HEK293 (cell line): Measurements from ENCODE around the gene OTOP3.

Source experiments
- CTCF ChIA-PET: fragments of 350-600 bp; formaldehyde crosslinking; extraction: SDS; loops from one replicate; lab custom pipeline; 2021; ENCODE audit warnings: antibody characterized with exemption; lab: Yijun Ruan, JAX
- POLR2A ChIA-PET: fragments of 300-600 bp; formaldehyde crosslinking; extraction: SDS; loops from one replicate; lab custom pipeline; 2020; ENCODE audit warnings: antibody characterized with exemption, inconsistent platforms; lab: Yijun Ruan, JAX
- H3K27ac ChIP-seq: fragments of 200-500 bp; sonication (Bioruptor generic); 2 replicates; pipeline ENCODE4 v1.5.1; 2014; ENCODE audit warnings: low read depth, low read length, control low read depth, inconsistent platforms; ENCODE audit errors: extremely low read depth
- H3K36me3 ChIP-seq, 2 experiments: fragments of 200-500 bp in 1 of 2; sonication (Bioruptor generic) in 1 of 2; 1 replicate in 1 of 2; 2 replicates in 1 of 2; pipeline ENCODE4 v1.5.1; 2014 to 2017; ENCODE audit warnings: inconsistent platforms in 2 of 2, low read length in 2 of 2; ENCODE audit not compliant: control insufficient read depth in 2 of 2, insufficient read depth in 1 of 2
- H3K4me1 ChIP-seq: fragments of 200-500 bp; sonication (Bioruptor generic); 2 replicates; pipeline ENCODE4 v1.5.1; 2014; ENCODE audit warnings: mild to moderate bottlenecking, low read length, inconsistent platforms; ENCODE audit not compliant: control insufficient read depth, insufficient read depth
- H3K4me3 ChIP-seq: 2 replicates; pipeline ENCODE4 v1.5.1; 2011; ENCODE audit warnings: low read depth, mild to moderate bottlenecking, control low read depth, low read length, moderate library complexity
- H3K9me3 ChIP-seq: fragments of 200-500 bp; sonication (Bioruptor generic); 2 replicates; pipeline ENCODE4 v1.5.1; 2014; ENCODE audit warnings: low read depth, low read length, inconsistent platforms; ENCODE audit not compliant: control insufficient read depth, insufficient read depth
- EGR2 ChIP-seq: fragments of 450-650 bp; formaldehyde crosslinking; IDR thresholded peaks from 2 replicates; pipeline ENCODE4 v1.5.1; 2016; ENCODE audit warnings: low read depth, missing biosample characterization, missing genetic modification characterization
- GLIS1 ChIP-seq: fragments of 450-650 bp; formaldehyde crosslinking; IDR thresholded peaks from 2 replicates; pipeline ENCODE4 v1.5.1; 2016; ENCODE audit warnings: missing biosample characterization, missing genetic modification characterization
- KLF16 ChIP-seq: fragments of 450-650 bp; formaldehyde crosslinking; IDR thresholded peaks from 2 replicates; pipeline ENCODE4 v1.5.1; 2017; ENCODE audit warnings: missing biosample characterization, missing genetic modification characterization
- KLF9 ChIP-seq: fragments of 450-650 bp; formaldehyde crosslinking; IDR thresholded peaks from 2 replicates; pipeline ENCODE4 v1.5.1; 2016; ENCODE audit warnings: missing biosample characterization, missing genetic modification characterization, low read depth
- MYNN ChIP-seq: fragments of 450-650 bp; formaldehyde crosslinking; IDR thresholded peaks from 2 replicates; pipeline ENCODE4 v1.5.1; 2016; ENCODE audit warnings: missing biosample characterization, missing genetic modification characterization, borderline replicate concordance
- PATZ1 ChIP-seq: fragments of 450-650 bp; formaldehyde crosslinking; IDR thresholded peaks from 2 replicates; pipeline ENCODE4 v1.5.1; 2016; ENCODE audit warnings: missing biosample characterization, missing genetic modification characterization
- PRDM1 ChIP-seq: fragments of 450-650 bp; formaldehyde crosslinking; IDR thresholded peaks from 2 replicates; pipeline ENCODE4; 2016; ENCODE audit warnings: missing biosample characterization, missing genetic modification characterization
- RBAK ChIP-seq: fragments of 450-650 bp; formaldehyde crosslinking; IDR thresholded peaks from 2 replicates; pipeline ENCODE4 v1.5.1; 2016; ENCODE audit warnings: missing biosample characterization, missing genetic modification characterization
- SP3 ChIP-seq: fragments of 450-650 bp; formaldehyde crosslinking; IDR thresholded peaks from 2 replicates; pipeline ENCODE4 v1.5.1; 2016; ENCODE audit warnings: missing biosample characterization, missing genetic modification characterization
- ZBTB17 ChIP-seq: fragments of 450-650 bp; formaldehyde crosslinking; IDR thresholded peaks from 2 replicates; pipeline ENCODE4 v1.5.1; 2016; ENCODE audit warnings: missing biosample characterization, missing genetic modification characterization
- ZBTB20 ChIP-seq: fragments of 450-650 bp; formaldehyde crosslinking; IDR thresholded peaks from 2 replicates; pipeline ENCODE4 v1.5.1; 2016; ENCODE audit warnings: missing biosample characterization, missing genetic modification characterization
- ZBTB26 ChIP-seq: fragments of 450-650 bp; formaldehyde crosslinking; optimal IDR thresholded peaks from 2 replicates; pipeline ENCODE3; 2016; ENCODE audit warnings: missing biosample characterization, mild to moderate bottlenecking, missing genetic modification characterization
- ZEB2 ChIP-seq: fragments of 450-650 bp; formaldehyde crosslinking; IDR thresholded peaks from 2 replicates; pipeline ENCODE4 v1.5.1; 2016; ENCODE audit warnings: missing biosample characterization, missing genetic modification characterization
- ZFHX2 ChIP-seq: fragments of 450-650 bp; formaldehyde crosslinking; conservative IDR thresholded peaks from 2 replicates; pipeline ENCODE4 v1.5.1; 2016; ENCODE audit warnings: missing biosample characterization, missing genetic modification characterization
- ZFP3 ChIP-seq: fragments of 450-650 bp; formaldehyde crosslinking; IDR thresholded peaks from 2 replicates; pipeline ENCODE4 v1.5.1; 2016; ENCODE audit warnings: low read depth, missing biosample characterization, missing genetic modification characterization
- ZFP41 ChIP-seq: fragments of 450-650 bp; formaldehyde crosslinking; IDR thresholded peaks from 2 replicates; pipeline ENCODE4 v1.5.1; 2016; ENCODE audit warnings: missing biosample characterization, missing genetic modification characterization, borderline replicate concordance
- ZNF121 ChIP-seq: fragments of 450-650 bp; formaldehyde crosslinking; IDR thresholded peaks from 2 replicates; pipeline ENCODE4 v1.5.1; 2016; ENCODE audit warnings: missing biosample characterization, missing genetic modification characterization
- ZNF138 ChIP-seq: fragments of 450-650 bp; formaldehyde crosslinking; IDR thresholded peaks from 2 replicates; pipeline ENCODE4 v1.5.1; 2016; ENCODE audit warnings: missing biosample characterization, missing genetic modification characterization, borderline replicate concordance
- ZNF335 ChIP-seq: fragments of 450-650 bp; formaldehyde crosslinking; conservative IDR thresholded peaks from 2 replicates; pipeline ENCODE4 v1.5.1; 2016; ENCODE audit warnings: missing biosample characterization, missing genetic modification characterization
- ZNF366 ChIP-seq: fragments of 450-650 bp; formaldehyde crosslinking; conservative IDR thresholded peaks from 2 replicates; pipeline ENCODE4 v1.5.1; 2016; ENCODE audit warnings: missing biosample characterization, missing genetic modification characterization
- ZNF394 ChIP-seq: fragments of 450-650 bp; formaldehyde crosslinking; IDR thresholded peaks from 2 replicates; pipeline ENCODE4 v1.5.1; 2016; ENCODE audit warnings: missing biosample characterization, missing genetic modification characterization, mild to moderate bottlenecking, moderate library complexity, borderline replicate concordance
- ZNF398 ChIP-seq: fragments of 450-650 bp; formaldehyde crosslinking; IDR thresholded peaks from 2 replicates; pipeline ENCODE4 v1.5.1; 2017; ENCODE audit warnings: missing biosample characterization, missing genetic modification characterization
- ZNF404 ChIP-seq: fragments of 450-650 bp; formaldehyde crosslinking; IDR thresholded peaks from 2 replicates; pipeline ENCODE4 v1.5.1; 2017; ENCODE audit warnings: missing biosample characterization, missing genetic modification characterization
- ZNF777 ChIP-seq: fragments of 450-650 bp; formaldehyde crosslinking; IDR thresholded peaks from 2 replicates; pipeline ENCODE4 v1.5.1; 2017; ENCODE audit warnings: missing biosample characterization, missing genetic modification characterization, borderline replicate concordance
- TF ChIP-seq, protein P1 (sequence below): fragments of 450-650 bp; formaldehyde crosslinking; IDR thresholded peaks from 2 replicates; pipeline ENCODE4 v1.5.1; 2017; ENCODE audit warnings: missing biosample characterization, mild to moderate bottlenecking, missing genetic modification characterization, moderate library complexity

The OTOP3 gene

GRCh38 chr17:74972107-74972972 lies 36.6 kb downstream of the OTOP3 start, which contains the start of gene HID1 (continued):
- TF ChIP-seq ZNF138 (no peak), ZBTB26 (tag by site-specific recombination) (peak; percentile 52), ZFHX2 (tag by site-specific recombination) (peak; percentile 50), GLIS1 (peak; percentile 39; the same call in 1 of the 2 replicates), KLF9 (tag by site-specific recombination) (peak; percentile 57; the same call in 1 of the 2 replicates), MYNN (tag by site-specific recombination) (no peak), ZNF398 (tag by site-specific recombination) (peak; percentile 92), ZBTB20 (tag by site-specific recombination) (peak; percentile 71; the same call in 1 of the 2 replicates), ZNF394 (tag by site-specific recombination) (peak; percentile 41; the same call in 1 of the 2 replicates), ZEB2 (tag by site-specific recombination) (0 out of 2 replicates have a peak, but pooled peaks have one; percentile 55), KLF16 (tag by site-specific recombination) (peak; percentile 45; the same call in 1 of the 2 replicates), ZNF404 (tag by site-specific recombination) (no peak), PATZ1 (peak; percentile 94), ZFP41 (tag by site-specific recombination) (no peak)
- TF ChIP-seq, protein P1, sequence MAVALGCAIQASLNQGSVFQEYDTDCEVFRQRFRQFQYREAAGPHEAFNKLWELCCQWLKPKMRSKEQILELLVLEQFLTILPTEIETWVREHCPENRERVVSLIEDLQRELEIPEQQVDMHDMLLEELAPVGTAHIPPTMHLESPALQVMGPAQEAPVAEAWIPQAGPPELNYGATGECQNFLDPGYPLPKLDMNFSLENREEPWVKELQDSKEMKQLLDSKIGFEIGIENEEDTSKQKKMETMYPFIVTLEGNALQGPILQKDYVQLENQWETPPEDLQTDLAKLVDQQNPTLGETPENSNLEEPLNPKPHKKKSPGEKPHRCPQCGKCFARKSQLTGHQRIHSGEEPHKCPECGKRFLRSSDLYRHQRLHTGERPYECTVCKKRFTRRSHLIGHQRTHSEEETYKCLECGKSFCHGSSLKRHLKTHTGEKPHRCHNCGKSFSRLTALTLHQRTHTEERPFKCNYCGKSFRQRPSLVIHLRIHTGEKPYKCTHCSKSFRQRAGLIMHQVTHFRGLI (tag by site-specific recombination): 0 out of 2 replicates have a peak, but pooled peaks have one; percentile 28

DNA sequence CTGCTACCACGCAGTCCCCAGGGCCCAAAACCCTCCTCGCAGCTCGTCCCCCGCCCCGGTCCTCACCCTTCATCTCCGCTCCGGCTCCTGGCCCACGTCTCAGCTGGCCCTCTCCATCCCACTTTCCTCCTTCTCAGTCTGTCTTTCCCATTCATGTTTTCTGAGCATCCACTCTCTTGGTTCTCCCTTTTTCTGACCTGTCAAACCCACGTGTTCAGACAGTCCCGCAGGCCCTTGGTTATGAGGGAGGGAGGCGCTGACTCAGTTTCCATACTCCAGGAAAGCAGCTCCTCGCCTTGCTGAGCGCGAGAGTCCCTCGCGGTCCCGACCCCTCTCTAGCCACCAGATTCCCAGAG lies 37.3 kb downstream of the OTOP3 start:
- Histone ChIP-seq H3K4me3 (peak overlapping the region; percentile 28), H3K9me3 (no peaks in the 10 kb centered on the region), H3K27ac (no peak overlapping the region; the same call in 1 of the 2 replicates), H3K4me1 (peaks cover 4% of the 10 kb centered on the region; the same call in 1 of the 2 replicates), H3K36me3 (no peaks in the 10 kb centered on the region)
- peak; percentile 79 for TF ChIP-seq ZNF366 (tag by site-specific recombination)
- peak; percentile 97 for TF ChIP-seq EGR2 (tag by site-specific recombination)
- TF ChIP-seq SP3: 0 out of 2 replicates have a peak, but pooled peaks have one; percentile 18
- peak; percentile 59; the same call in 1 of the 2 replicates for TF ChIP-seq ZNF777
- TF ChIP-seq PRDM1: 0 out of 2 replicates have a peak, but pooled peaks have one; percentile 26
- TF ChIP-seq ZNF121 (tag by site-specific recombination): 0 out of 2 replicates have a peak, but pooled peaks have one; percentile 8
- TF ChIP-seq ZNF335 (tag by site-specific recombination): peak; percentile 66; the same call in 1 of the 2 replicates
- peak; percentile 93 for TF ChIP-seq ZFHX2 (tag by site-specific recombination)
- no peak for TF ChIP-seq RBAK (tag by site-specific recombination)
- no peak for TF ChIP-seq ZFP3
- TF ChIP-seq ZBTB17: peak; percentile 79
- ChIA-PET CTCF (interaction anchor here (0.6 to 4.2 kb wide), 12 partner anchors 9 to 440 kb away, joined by 3 to 42 read pairs (median 5); partner anchors contain the start of gene CDR2L), POLR2A (interaction anchor here (0.6 to 5.4 kb wide), 20 partner anchors 8 to 289 kb away, joined by 3 to 50 read pairs (median 4); partner anchors contain the start of genes CDR2L, FDXR, GGA3 and MRPL58)
